ENCODE data around the gene TPPP.

GRCh38 chr5:620586-621180 is 72.5 kb downstream of the TPPP start:
- no peak for TF ChIP-seq CTCF (IDR thresholded peaks at IDR 0.05)
- TF ChIP-seq ATF3 (CRISPR knock-in tag; conservative IDR thresholded peaks at IDR 0.05) = no peak
- no peak for TF ChIP-seq NFYB (CRISPR knock-in tag; conservative IDR thresholded peaks at IDR 0.05; ENCODE audit: low read depth)
- no peak for TF ChIP-seq NR1H2 (CRISPR knock-in tag; IDR thresholded peaks at IDR 0.05)
- TF ChIP-seq CREB1 (CRISPR knock-in tag; IDR thresholded peaks at IDR 0.05) = no peak
- no peak for TF ChIP-seq TCF7 (CRISPR knock-in tag; IDR thresholded peaks at IDR 0.05; ENCODE audit: low read depth)
- TF ChIP-seq ZBTB43 (CRISPR knock-in tag; IDR thresholded peaks at IDR 0.05) = no peak
- TF ChIP-seq ATF2 (CRISPR knock-in tag; IDR thresholded peaks at IDR 0.05; ENCODE audit: borderline replicate concordance, low read depth) = no peak
- no peak for TF ChIP-seq ELF4 (CRISPR knock-in tag; IDR thresholded peaks at IDR 0.05; ENCODE audit: low read depth)
- no peak for TF ChIP-seq MXD4 (CRISPR knock-in tag; IDR thresholded peaks at IDR 0.05; ENCODE audit: borderline replicate concordance)
- TF ChIP-seq USF1 (CRISPR knock-in tag; IDR thresholded peaks at IDR 0.05) = no peak
